Psoas muscle (tissue), 8 donors: Measurements from ENCODE around the gene DPP4. TPM values are rescaled to one million over a fixed set of nuclear protein-coding genes. Genes with fewer than 3 reads are reported as not detected.

Experiments used
- ATAC-seq, 4 donors: fragments of 200-7000 bp; cut with Tn5 transposase; one replicate each; pipeline ENCODE4 v1.9.1; 2020; ENCODE audit warnings: moderate library complexity in 3 of 4, mild to moderate bottlenecking in 2 of 4
- DNase-seq, 2 donors: peaks; one replicate each; pipeline ENCODE4 v3.0.0-alpha.2; 2020
- H3K27ac ChIP-seq: fragments of 200-600 bp; one replicate; pipeline ENCODE4 v1.8.0; 2022
- H3K27me3 ChIP-seq, 3 donors: fragments of 200-600 bp in 1 of 3; one replicate each; pipeline versions ENCODE4 v1.6.1 to v1.8.0; 2013 to 2022; ENCODE audit warnings: low read length in 2 of 3, mild to moderate bottlenecking in 2 of 3, moderate library complexity in 1 of 3; ENCODE audit not compliant: insufficient read depth in 3 of 3
- H3K36me3 ChIP-seq, 2 donors: fragments of 200-600 bp in 1 of 2; one replicate each; pipeline versions ENCODE4 v1.6.1 to v1.8.0; 2013 to 2022; ENCODE audit warnings: low read depth in 1 of 2, mild to moderate bottlenecking in 1 of 2, moderate library complexity in 1 of 2; ENCODE audit not compliant: insufficient read depth in 1 of 2
- H3K4me1 ChIP-seq: fragments of 200-600 bp; one replicate; pipeline ENCODE4 v1.8.0; 2022
- H3K4me3 ChIP-seq: fragments of 200-600 bp; one replicate; pipeline ENCODE4 v1.8.0; 2022; ENCODE audit warnings: mild to moderate bottlenecking
- H3K9me3 ChIP-seq: fragments of 200-600 bp; one replicate; pipeline ENCODE4 v1.8.0; 2022
- WGBS, 3 donors: extraction: QIAGEN DNeasy Blood & Tissue Kit; methylation state at CpG; one replicate each; pipeline versions ENCODE4 v1.1.6 to v1.1.7; 2013; 5-methylcytosine and 5-hydroxymethylcytosine counted together
- intact Hi-C, 2 donors: fragments of 100-400 bp; cut with DNase I; formaldehyde crosslinking; loops; one replicate each; pipeline versions ENCODE4 v1.11.0 to v1.14.2; 2022
- polyA plus RNA-seq, 3 donors: library from polyadenylated mRNA; stranded (reverse); fragments of 200-250 nt; gene quantifications; one replicate each; pipeline ENCODE4 v1.2.3, GENCODE V29; 2013
- total RNA-seq, 4 donors: library from RNA; stranded (reverse); fragmentation: NEBNext Ultra II Directional in 2 of 4; extraction: Animal tissue kit (Norgen Biotek cat#: 25700) in 2 of 4; gene quantifications; one replicate each; pipeline versions ENCODE4 v1.2.1 to v1.2.4, GENCODE V29; 2021 to 2023
- TF ChIP-seq, protein P1 (sequence below): fragments of 200-600 bp; IDR thresholded peaks from one replicate; pipeline ENCODE4 v1.8.0; 2022; ENCODE audit warnings: antibody characterized with exemption
- donor health status: healthy with polysubstance abuse.
- donor health status: DM: no; HTN: no; CAD: no; lungs with moderate emphysema.
- donor health status: Bipolar disorder and iron deficiency.
- donor health status: healthy.
- donor health status: DM: yes; HTN: yes; CAD: no.
- donor health status: DM: no; HTN: no; CAD: no.
- donor health status: DM: no; HTN: no; CAD: no.
- donor health status: DM: yes; HTN: yes; CAD: no.

DPP4 gene
- total and polyA plus RNA-seq, 7 donors = 0.25 to 3.1 (median 0.80) TPM

DNA sequence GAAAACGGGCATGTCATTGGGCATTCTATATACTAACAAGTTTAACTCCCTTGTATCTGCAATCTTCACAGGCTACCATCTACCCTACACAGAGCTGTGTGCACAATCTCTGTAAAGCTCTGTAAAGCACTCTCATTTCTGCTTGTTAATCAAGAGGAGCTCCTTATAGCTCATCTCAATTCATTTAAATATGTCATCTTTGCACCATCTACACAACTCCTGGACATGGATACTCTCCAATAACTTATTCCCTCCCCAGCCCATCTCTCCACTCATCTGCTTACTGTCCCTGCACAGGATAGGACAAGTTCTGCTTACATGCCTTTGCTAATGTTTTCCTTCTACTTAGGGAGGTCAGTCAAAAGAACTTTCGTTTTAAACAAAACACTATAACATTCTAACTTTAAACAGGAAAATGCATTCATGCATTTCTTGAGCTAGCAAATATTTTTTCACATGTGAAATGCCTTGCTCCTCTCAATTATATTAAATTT lies 61.4 kb downstream of the DPP4 start:
- Histone ChIP-seq H3K27me3 (peaks cover 0 to 3% (median 3%) of the 10 kb centered on the region in 3 donors), H3K27ac (no peak overlapping the region), H3K4me3 (no peak overlapping the region), H3K9me3 (no peaks in the 10 kb centered on the region), H3K4me1 (no peaks in the 10 kb centered on the region), H3K36me3 (no peaks in the 10 kb centered on the region)
- intact Hi-C loops = no loop called here
- TF ChIP-seq, protein P1, sequence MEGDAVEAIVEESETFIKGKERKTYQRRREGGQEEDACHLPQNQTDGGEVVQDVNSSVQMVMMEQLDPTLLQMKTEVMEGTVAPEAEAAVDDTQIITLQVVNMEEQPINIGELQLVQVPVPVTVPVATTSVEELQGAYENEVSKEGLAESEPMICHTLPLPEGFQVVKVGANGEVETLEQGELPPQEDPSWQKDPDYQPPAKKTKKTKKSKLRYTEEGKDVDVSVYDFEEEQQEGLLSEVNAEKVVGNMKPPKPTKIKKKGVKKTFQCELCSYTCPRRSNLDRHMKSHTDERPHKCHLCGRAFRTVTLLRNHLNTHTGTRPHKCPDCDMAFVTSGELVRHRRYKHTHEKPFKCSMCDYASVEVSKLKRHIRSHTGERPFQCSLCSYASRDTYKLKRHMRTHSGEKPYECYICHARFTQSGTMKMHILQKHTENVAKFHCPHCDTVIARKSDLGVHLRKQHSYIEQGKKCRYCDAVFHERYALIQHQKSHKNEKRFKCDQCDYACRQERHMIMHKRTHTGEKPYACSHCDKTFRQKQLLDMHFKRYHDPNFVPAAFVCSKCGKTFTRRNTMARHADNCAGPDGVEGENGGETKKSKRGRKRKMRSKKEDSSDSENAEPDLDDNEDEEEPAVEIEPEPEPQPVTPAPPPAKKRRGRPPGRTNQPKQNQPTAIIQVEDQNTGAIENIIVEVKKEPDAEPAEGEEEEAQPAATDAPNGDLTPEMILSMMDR = no peak
- DNase-seq = no peak
- WGBS, 3 donors = 45 to 54% (median 48%) methylated on average over 2 of the region's 2 CpGs
- no peak for ATAC-seq

- DNase-seq (no peak), ATAC-seq (no peak)
- H3K9me3 ChIP-seq = no peaks in the 10 kb centered on the region
- TF ChIP-seq, protein P1 = no peak
- intact Hi-C loops = no loop called here
- no peak overlapping the region for H3K4me3 ChIP-seq
- no peak overlapping the region for H3K27ac ChIP-seq
- no peaks in the 10 kb centered on the region for H3K4me1 ChIP-seq
- H3K36me3 ChIP-seq = no peaks in the 10 kb centered on the region
- peaks cover 0 to 3% (median 3%) of the 10 kb centered on the region in 3 donors for H3K27me3 ChIP-seq
- WGBS, 3 donors = 65 to 73% (median 66%) methylated on average over 2 of the region's 2 CpGs
Measured at GRCh38 chr2:162011706-162012564, 62.1 kb downstream of the DPP4 start.

DNA sequence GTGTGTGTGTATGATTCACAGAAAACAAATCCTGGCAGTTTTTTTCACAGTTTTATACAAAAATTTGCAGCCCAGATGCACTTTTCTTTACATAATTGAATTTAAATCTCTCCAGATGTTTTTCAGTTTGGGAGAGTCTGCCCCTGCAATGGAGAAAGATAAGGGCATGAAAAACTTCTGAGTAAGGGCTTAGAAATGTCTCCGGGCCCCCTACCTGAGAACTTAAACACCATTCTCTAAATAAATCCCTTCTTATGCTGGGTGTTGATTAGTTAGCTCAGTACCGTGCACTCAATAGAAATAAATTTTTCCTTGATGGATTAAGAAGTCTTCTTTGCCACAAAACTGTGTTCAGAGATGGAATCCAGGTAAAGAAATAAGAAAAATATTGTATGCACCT lies 64.5 kb downstream of the DPP4 start:
- Histone ChIP-seq H3K27me3 (no peaks in the 10 kb centered on the region), H3K36me3 (no peaks in the 10 kb centered on the region), H3K27ac (no peak overlapping the region), H3K4me3 (no peak overlapping the region), H3K9me3 (no peaks in the 10 kb centered on the region), H3K4me1 (no peaks in the 10 kb centered on the region)
- ATAC-seq (no peak), DNase-seq (no peak)
- TF ChIP-seq, protein P1 = no peak
- intact Hi-C loops = loop anchor here (2.0 to 5.0 kb wide), 2 partner anchors 113 to 115 kb away; no protein-coding TSS in a partner anchor
- WGBS, 3 donors = 0 to 56% (median 29%) methylated on average over 2 of the region's 2 CpGs

GRCh38 chr2:162007447-162008040 lies 66.5 kb downstream of the DPP4 start:
- Histone ChIP-seq H3K4me1 (no peaks in the 10 kb centered on the region), H3K27me3 (no peaks in the 10 kb centered on the region), H3K27ac (no peak overlapping the region), H3K9me3 (no peaks in the 10 kb centered on the region), H3K36me3 (no peaks in the 10 kb centered on the region), H3K4me3 (no peak overlapping the region)
- WGBS, 3 donors = 80 to 87% (median 84%) methylated on average over 3 of the region's 3 CpGs
- TF ChIP-seq, protein P1 = peak; percentile 77
- ATAC-seq (no peak), DNase-seq (no peak)
- intact Hi-C loops = loop anchor here (2.0 to 5.0 kb wide), 2 partner anchors 115 to 117 kb away; no protein-coding TSS in a partner anchor
